Breast epithelium (tissue), 4 donors: ENCODE measurements around the gene UBAC2. TPM values are rescaled to one million over a fixed set of nuclear protein-coding genes. Genes with fewer than 3 reads are reported as not detected.

ENCODE experiments used
- DNase-seq, 2 donors: peaks; one replicate each; pipeline ENCODE4 v3.0.0-alpha.2; 2019; ENCODE audit warnings: low spot score in 2 of 2
- H3K27ac ChIP-seq, 2 donors: fragments of 200-600 bp; sonication (generic) in 1 of 2; one replicate each; pipeline ENCODE4 v1.5.1; 2016 to 2019; ENCODE audit warnings: mild to moderate bottlenecking in 1 of 2
- H3K27me3 ChIP-seq, 2 donors: fragments of 200-600 bp; sonication (generic) in 1 of 2; one replicate each; pipeline versions ENCODE4 v1.5.1 to v1.6.0; 2017 to 2019; ENCODE audit warnings: control low read depth in 1 of 2, mild to moderate bottlenecking in 1 of 2
- H3K36me3 ChIP-seq: fragments of 200-600 bp; one replicate; pipeline ENCODE4 v1.5.1; 2019
- H3K4me1 ChIP-seq, 2 donors: fragments of 200-600 bp; sonication (generic); one replicate each; pipeline ENCODE4 v1.5.1; 2016 to 2019; ENCODE audit warnings: control low read depth in 1 of 2
- H3K4me3 ChIP-seq, 3 donors: fragments of 200-600 bp; sonication (generic); 1 replicate in 2 of 3; 2 replicates in 1 of 3; pipeline ENCODE4 v1.5.1; 2016 to 2019; ENCODE audit warnings: mild to moderate bottlenecking in 3 of 3, moderate library complexity in 2 of 3
- H3K9me3 ChIP-seq, 2 donors: fragments of 200-600 bp; sonication (generic) in 1 of 2; one replicate each; pipeline ENCODE4 v1.5.1; 2016 to 2019; ENCODE audit warnings: control low read depth in 1 of 2
- CTCF ChIP-seq, 3 donors: fragments of 450-650 bp; IDR thresholded peaks; one replicate each; pipeline ENCODE4 v1.5.1; 2016 to 2017; ENCODE audit warnings: antibody characterized with exemption in 3 of 3, mild to moderate bottlenecking in 3 of 3, moderate library complexity in 3 of 3
- POLR2A ChIP-seq: fragments of 450-650 bp; IDR thresholded peaks from one replicate; pipeline ENCODE4 v1.6.1; 2016; ENCODE audit warnings: antibody characterized with exemption, mild to moderate bottlenecking, moderate library complexity
- POLR2AphosphoS5 ChIP-seq, 3 donors: sonication (generic); formaldehyde crosslinking; IDR thresholded peaks; one replicate each; pipeline ENCODE4 v1.6.1; 2017; ENCODE audit warnings: antibody characterized with exemption in 3 of 3
- intact Hi-C: fragments of 100-400 bp; cut with DNase I; formaldehyde crosslinking; loops from one replicate; pipeline ENCODE4 v1.15.1; 2023; ENCODE audit warnings: low total_unique reads
- total RNA-seq, 3 donors: library from RNA; depleted of rRNA; stranded (reverse); fragments of >200 nt; gene quantifications; one replicate each; pipeline ENCODE4 v1.1.0, GENCODE V29; 2016

The UBAC2 gene
- total RNA-seq, 3 donors from 2014 or later, result 64.6 to 72.8 (median 65.1) TPM

GRCh38 chr13:99205621-99206220 lies 5.1 kb downstream of the UBAC2 start:
- TF ChIP-seq POLR2A (no peak), CTCF (IDR thresholded peaks at IDR 0.05) (no peak), POLR2AphosphoS5 (IDR thresholded peaks at IDR 0.05) (no peak)
- no peaks in the 10 kb centered on the region for H3K36me3 ChIP-seq
- intact Hi-C loops, result no loop called here
- no peaks in the 10 kb centered on the region for H3K27me3 ChIP-seq
- H3K4me3 ChIP-seq, result no peak overlapping the region
- H3K4me1 ChIP-seq, result no peaks in the 10 kb centered on the region
- no peaks in the 10 kb centered on the region for H3K9me3 ChIP-seq
- no peak overlapping the region for H3K27ac ChIP-seq
- no peak for DNase-seq

DNA sequence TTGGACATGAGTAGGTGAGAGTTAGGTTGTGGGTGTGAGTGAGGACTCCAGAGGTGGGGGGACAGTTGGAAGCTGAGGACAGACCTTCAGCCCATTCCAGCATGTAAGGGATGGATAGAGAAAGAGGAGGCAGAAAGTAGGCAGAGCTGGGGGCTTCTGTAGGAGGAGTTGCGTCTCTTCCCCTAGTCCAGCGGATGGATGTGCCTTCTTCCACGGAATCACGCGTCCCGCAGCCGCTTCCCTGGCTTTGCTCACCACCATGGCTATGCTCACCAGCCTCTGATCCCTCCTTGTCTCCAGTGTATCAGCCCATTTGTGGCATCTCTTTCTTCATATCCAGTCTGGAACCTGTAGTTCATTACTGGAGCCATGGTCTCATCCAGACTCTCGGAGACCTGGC lies 5.6 kb downstream of the UBAC2 start:
- Histone ChIP-seq H3K9me3 (no peaks in the 10 kb centered on the region), H3K4me3 (no peak overlapping the region), H3K36me3 (no peaks in the 10 kb centered on the region), H3K27me3 (no peaks in the 10 kb centered on the region), H3K4me1 (no peaks in the 10 kb centered on the region), H3K27ac (no peak overlapping the region)
- no peak for DNase-seq
- intact Hi-C loops, result no loop called here
- TF ChIP-seq POLR2A (no peak), CTCF (IDR thresholded peaks at IDR 0.05) (no peak), POLR2AphosphoS5 (IDR thresholded peaks at IDR 0.05) (no peak)

GRCh38 chr13:99206873-99207272 lies 6.2 kb downstream of the UBAC2 start:
- TF ChIP-seq POLR2A (no peak), POLR2AphosphoS5 (IDR thresholded peaks at IDR 0.05) (no peak), CTCF (IDR thresholded peaks at IDR 0.05) (no peak)
- Histone ChIP-seq H3K27ac (no peak overlapping the region), H3K4me3 (no peak overlapping the region), H3K27me3 (no peaks in the 10 kb centered on the region), H3K4me1 (no peaks in the 10 kb centered on the region), H3K36me3 (no peaks in the 10 kb centered on the region), H3K9me3 (no peaks in the 10 kb centered on the region)
- no peak for DNase-seq
- intact Hi-C loops, result no loop called here

DNA sequence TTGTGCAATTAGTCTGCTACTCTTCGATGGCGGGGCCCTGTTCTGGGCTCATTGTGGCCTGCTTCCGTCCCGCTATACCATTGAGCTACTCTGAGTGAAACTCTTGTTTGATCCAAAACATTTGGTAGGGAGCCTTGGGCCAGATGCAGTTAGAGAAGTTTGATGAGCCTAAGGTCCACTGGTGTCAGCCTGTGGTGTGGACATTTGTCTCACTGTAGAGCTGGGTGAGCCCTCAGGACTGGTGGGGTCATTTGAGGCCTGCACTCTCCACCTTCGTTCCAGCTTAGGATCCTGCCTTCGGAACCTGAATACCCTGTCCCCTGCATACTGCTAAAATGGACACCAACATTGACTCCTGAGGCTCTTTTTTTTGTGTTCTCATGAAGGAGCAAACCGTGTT lies 6.9 kb downstream of the UBAC2 start:
- intact Hi-C loops, result no loop called here
- Histone ChIP-seq H3K4me1 (no peaks in the 10 kb centered on the region), H3K27me3 (no peaks in the 10 kb centered on the region), H3K36me3 (no peaks in the 10 kb centered on the region), H3K4me3 (no peak overlapping the region), H3K9me3 (no peaks in the 10 kb centered on the region), H3K27ac (no peak overlapping the region)
- TF ChIP-seq POLR2A, result no peak
- TF ChIP-seq CTCF (IDR thresholded peaks at IDR 0.05), result no peak
- TF ChIP-seq POLR2AphosphoS5 (IDR thresholded peaks at IDR 0.05), result no peak
- DNase-seq, result no peak

GRCh38 chr13:99208185-99208584 lies 7.5 kb downstream of the UBAC2 start:
- no peak overlapping the region for H3K4me3 ChIP-seq
- H3K27ac ChIP-seq, result no peak overlapping the region
- TF ChIP-seq POLR2AphosphoS5 (IDR thresholded peaks at IDR 0.05) (no peak), POLR2A (no peak), CTCF (IDR thresholded peaks at IDR 0.05) (no peak)
- no peaks in the 10 kb centered on the region for H3K27me3 ChIP-seq
- intact Hi-C loops, result no loop called here
- DNase-seq, result no peak
- no peaks in the 10 kb centered on the region for H3K9me3 ChIP-seq
- H3K4me1 ChIP-seq, result no peaks in the 10 kb centered on the region
- no peaks in the 10 kb centered on the region for H3K36me3 ChIP-seq
